Natural killer cell treated with Interleukin-12 subunit alpha and Interleukin-12 subunit beta and Interleukin-15 and Interleukin-18, amount 100 ng/mL, for 72 hours (primary cell): ENCODE data around the gene EIF2B1. TPM values are rescaled to one million over a fixed set of nuclear protein-coding genes. Genes with fewer than 3 reads are reported as not detected.

Experiments
- ATAC-seq, 2 donors: fragments of 150-1000 bp; cut with Tn5 transposase in 1 of 2; sonication (Bioruptor Pico), chemical (Tn5 transposase) in 1 of 2; 2 replicates each; pipeline ENCODE4 v1.10.0; 2021
- DNase-seq: peaks from one replicate; pipeline ENCODE4 v3.0.0; 2022; ENCODE audit warnings: low spot score
- H3K27ac Mint-ChIP-seq, 2 donors: 1 replicate in 1 of 2; 2 replicates in 1 of 2; pipeline ENCODE4 v1.8.0; 2022; ENCODE audit warnings: mixed read lengths in 2 of 2, mild to moderate bottlenecking in 1 of 2, moderate library complexity in 1 of 2
- H3K27me3 Mint-ChIP-seq, 2 donors: 1 replicate in 1 of 2; 2 replicates in 1 of 2; pipeline ENCODE4 v1.8.0; 2022; ENCODE audit warnings: mixed read lengths in 2 of 2
- H3K36me3 Mint-ChIP-seq: one replicate; pipeline ENCODE4 v1.8.0; 2022; ENCODE audit warnings: mixed read lengths
- H3K4me1 Mint-ChIP-seq, 2 donors: 1 replicate in 1 of 2; 2 replicates in 1 of 2; pipeline ENCODE4 v1.8.0; 2022; ENCODE audit warnings: low read depth in 2 of 2, mixed read lengths in 2 of 2, mild to moderate bottlenecking in 1 of 2
- H3K4me3 Mint-ChIP-seq: one replicate; pipeline ENCODE4 v1.8.0; 2022; ENCODE audit warnings: mixed read lengths
- H3K9me3 Mint-ChIP-seq: 2 replicates; pipeline ENCODE4 v1.8.0; 2022; ENCODE audit warnings: mixed read lengths
- total RNA-seq, 2 donors: library from RNA; stranded (reverse); gene quantifications; one replicate each; pipeline ENCODE4 v1.2.3, GENCODE V29; 2022

The EIF2B1 gene
- total RNA-seq, 2 donors from 2014 or later = 76.5 to 77.8 TPM

- no peak overlapping the region for H3K27ac Mint-ChIP-seq
- H3K4me3 Mint-ChIP-seq = no peak overlapping the region
- no peaks in the 10 kb centered on the region for H3K36me3 Mint-ChIP-seq
- H3K27me3 Mint-ChIP-seq = peaks cover 14 to 25% of the 10 kb centered on the region in 2 donors
- DNase-seq = no peak
- ATAC-seq = no peak
- H3K9me3 Mint-ChIP-seq = no peaks in the 10 kb centered on the region
- peaks cover 0 to 2% of the 10 kb centered on the region in 2 donors for H3K4me1 Mint-ChIP-seq
Observed at GRCh38 chr12:123572391-123572790, 61.1 kb downstream of the EIF2B1 start.

GRCh38 chr12:123571343-123571813 lies 62.1 kb downstream of the EIF2B1 start:
- no peak for DNase-seq
- ATAC-seq = no peak
- H3K27me3 Mint-ChIP-seq = peaks cover 16 to 25% of the 10 kb centered on the region in 2 donors
- H3K36me3 Mint-ChIP-seq = no peaks in the 10 kb centered on the region
- H3K9me3 Mint-ChIP-seq = no peaks in the 10 kb centered on the region
- H3K4me1 Mint-ChIP-seq = peaks cover 0 to 2% of the 10 kb centered on the region in 2 donors
- no peak overlapping the region for H3K4me3 Mint-ChIP-seq
- H3K27ac Mint-ChIP-seq = no peak overlapping the region

Other genes with a start within 250 kb of the EIF2B1 start
- gene KMT5A, start 249.6 kb downstream of the EIF2B1 start, total RNA-seq = 10 to 100 TPM; 67.2 to 95.6 TPM
- gene RILPL2, start 197.0 kb downstream of the EIF2B1 start, total RNA-seq = 10 to 100 TPM in 1 of 2 donors, 1 to 10 TPM in 1; 9.7 to 12.2 TPM
- gene SNRNP35, start 175.5 kb downstream of the EIF2B1 start, total RNA-seq = 10 to 100 TPM; 27.3 to 36.9 TPM
- gene RILPL1, start 100.0 kb downstream of the EIF2B1 start, total RNA-seq = 1 to 10 TPM; 2.1 to 2.6 TPM
- 100 to 1,000 TPM; 225 to 270 TPM for gene TMED2, start 49.1 kb downstream of the EIF2B1 start, total RNA-seq
- gene DDX55, start 31.6 kb downstream of the EIF2B1 start, total RNA-seq = 10 to 100 TPM; 38.7 to 80.0 TPM
- gene GTF2H3, start 143 bp upstream of the EIF2B1 start, total RNA-seq = 10 to 100 TPM; 41.6 to 57.4 TPM
- 1 to 10 TPM; 4.5 to 5.0 TPM for gene TCTN2, start 37.4 kb upstream of the EIF2B1 start, total RNA-seq
- 10 to 100 TPM; 37.5 to 92.9 TPM for gene ATP6V0A2, start 78.7 kb upstream of the EIF2B1 start, total RNA-seq
- under 1 TPM; 0.29 to 0.36 TPM for gene DNAH10, start 128.6 kb upstream of the EIF2B1 start, total RNA-seq